ENCODE data around the gene DPY19L3.

Gene DPY19L3

GRCh38 chr19:32448026-32448425, 42.5 kb downstream of the DPY19L3 start:
- H3K4me3 ChIP-seq = no peak overlapping the region
- TF ChIP-seq Cebpa-rat (IDR thresholded peaks at IDR 0.05) = no peak
- no peak overlapping the region for H3K27ac ChIP-seq
- H3K9ac ChIP-seq = no peak overlapping the region
- no peaks in the 10 kb centered on the region for H3K9me3 ChIP-seq (replicated peaks in 1 of 11)
- H3K4me2 ChIP-seq = no peak overlapping the region
- no peaks in the 10 kb centered on the region for H4K20me1 ChIP-seq
- H3K27me3 ChIP-seq = no peaks in the 10 kb centered on the region
- peaks cover 0 to 14% (median 7%) of the 10 kb centered on the region in 10 experiments; a peak in 8 of 20 replicates for H3K4me1 ChIP-seq
- H3K36me3 ChIP-seq = peaks cover 33 to 82% (median 59%) of the 10 kb centered on the region in 11 experiments

GRCh38 chr19:32450217-32450616, 44.6 kb downstream of the DPY19L3 start:
- Histone ChIP-seq H3K36me3 (peaks cover 40 to 82% (median 58%) of the 10 kb centered on the region in 11 experiments), H3K9ac (no peak overlapping the region), H3K4me3 (no peak overlapping the region), H3K27ac (no peak overlapping the region), H3K27me3 (no peaks in the 10 kb centered on the region), H3K4me2 (no peak overlapping the region), H4K20me1 (no peaks in the 10 kb centered on the region), H3K9me3 (replicated peaks in 1 of 11) (no peaks in the 10 kb centered on the region), H3K4me1 (peaks cover 0 to 14% (median 7%) of the 10 kb centered on the region in 10 experiments; a peak in 8 of 20 replicates)
- TF ChIP-seq Cebpa-rat (IDR thresholded peaks at IDR 0.05) = no peak

DNA sequence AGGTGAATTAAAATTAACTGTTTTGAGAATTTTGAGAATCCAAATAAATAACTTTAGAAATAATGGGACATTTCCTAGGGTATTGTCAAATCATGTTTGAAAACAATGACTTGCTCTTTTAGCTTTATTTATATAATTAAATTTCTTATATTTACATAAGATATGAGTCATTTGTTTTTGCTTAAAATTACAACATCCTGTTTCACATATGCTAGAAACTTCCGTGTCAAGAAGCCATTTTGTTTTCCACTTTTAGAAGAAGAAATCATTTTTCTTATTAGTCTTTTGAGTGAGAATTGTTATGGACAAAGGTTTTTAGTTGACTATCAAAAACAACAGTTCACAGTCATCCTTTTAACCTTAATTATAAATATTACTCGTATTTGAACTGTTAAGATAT, 48.2 kb downstream of the DPY19L3 start:
- no peak overlapping the region for H3K4me2 ChIP-seq
- peaks cover 7 to 21% (median 12%) of the 10 kb centered on the region in 10 experiments; a peak in 19 of 20 replicates for H3K4me1 ChIP-seq
- no peaks in the 10 kb centered on the region for H4K20me1 ChIP-seq
- peaks cover 57 to 86% (median 71%) of the 10 kb centered on the region in 11 experiments for H3K36me3 ChIP-seq
- no peak overlapping the region for H3K27ac ChIP-seq
- H3K4me3 ChIP-seq = no peak overlapping the region
- no peaks in the 10 kb centered on the region for H3K27me3 ChIP-seq
- no peak for TF ChIP-seq Cebpa-rat (IDR thresholded peaks at IDR 0.05)
- H3K9ac ChIP-seq = no peak overlapping the region
- no peaks in the 10 kb centered on the region for H3K9me3 ChIP-seq (replicated peaks in 1 of 11)

DNA sequence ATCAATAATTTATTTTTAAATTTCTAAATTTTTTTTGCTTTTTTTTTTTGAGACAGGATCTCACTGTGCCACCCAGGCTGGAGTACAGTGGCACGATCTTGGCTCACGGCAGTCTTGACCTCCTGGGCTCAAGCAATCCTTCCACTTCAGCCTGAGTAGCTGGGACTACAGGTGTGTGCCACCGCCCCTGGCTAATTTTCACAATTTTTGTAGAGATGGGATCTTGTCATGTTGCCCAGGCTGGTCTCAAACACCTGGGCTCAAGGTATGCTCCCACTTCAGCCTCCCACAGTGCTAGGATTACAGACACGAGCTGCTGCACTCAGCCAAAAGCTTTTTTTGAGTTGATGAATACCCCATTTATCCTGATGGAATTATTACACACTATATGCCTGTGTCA, 50.8 kb downstream of the DPY19L3 start:
- H3K27ac ChIP-seq = no peak overlapping the region
- peaks cover 7 to 21% (median 12%) of the 10 kb centered on the region in 10 experiments; a peak in 18 of 20 replicates for H3K4me1 ChIP-seq
- peaks cover 60 to 94% (median 79%) of the 10 kb centered on the region in 11 experiments for H3K36me3 ChIP-seq
- no peak for TF ChIP-seq Cebpa-rat (IDR thresholded peaks at IDR 0.05)
- no peaks in the 10 kb centered on the region for H3K9me3 ChIP-seq (replicated peaks in 1 of 11)
- H3K4me3 ChIP-seq = no peak overlapping the region
- H3K27me3 ChIP-seq = no peaks in the 10 kb centered on the region
- no peaks in the 10 kb centered on the region for H4K20me1 ChIP-seq
- no peak overlapping the region for H3K9ac ChIP-seq
- peak overlapping the region in 6 of 11 experiments; percentile 25 to 61 (median 36); a peak in 6 of 22 replicates for H3K4me2 ChIP-seq

- no peaks in the 10 kb centered on the region for H3K9me3 ChIP-seq (replicated peaks in 1 of 11)
- H4K20me1 ChIP-seq = no peaks in the 10 kb centered on the region
- no peak for TF ChIP-seq Cebpa-rat (IDR thresholded peaks at IDR 0.05)
- H3K4me2 ChIP-seq = peak overlapping the region in 4 of 11 experiments; percentile 27 to 61 (median 44); a peak in 5 of 22 replicates
- H3K9ac ChIP-seq = no peak overlapping the region
- peaks cover 0 to 17% (median 8%) of the 10 kb centered on the region in 10 experiments; a peak in 12 of 20 replicates for H3K4me1 ChIP-seq
- no peaks in the 10 kb centered on the region for H3K27me3 ChIP-seq
- H3K4me3 ChIP-seq = no peak overlapping the region
- H3K27ac ChIP-seq = no peak overlapping the region
- H3K36me3 ChIP-seq = peaks cover 56 to 94% (median 72%) of the 10 kb centered on the region in 11 experiments
Measured at GRCh38 chr19:32457571-32458158, 52.1 kb downstream of the DPY19L3 start.

DNA sequence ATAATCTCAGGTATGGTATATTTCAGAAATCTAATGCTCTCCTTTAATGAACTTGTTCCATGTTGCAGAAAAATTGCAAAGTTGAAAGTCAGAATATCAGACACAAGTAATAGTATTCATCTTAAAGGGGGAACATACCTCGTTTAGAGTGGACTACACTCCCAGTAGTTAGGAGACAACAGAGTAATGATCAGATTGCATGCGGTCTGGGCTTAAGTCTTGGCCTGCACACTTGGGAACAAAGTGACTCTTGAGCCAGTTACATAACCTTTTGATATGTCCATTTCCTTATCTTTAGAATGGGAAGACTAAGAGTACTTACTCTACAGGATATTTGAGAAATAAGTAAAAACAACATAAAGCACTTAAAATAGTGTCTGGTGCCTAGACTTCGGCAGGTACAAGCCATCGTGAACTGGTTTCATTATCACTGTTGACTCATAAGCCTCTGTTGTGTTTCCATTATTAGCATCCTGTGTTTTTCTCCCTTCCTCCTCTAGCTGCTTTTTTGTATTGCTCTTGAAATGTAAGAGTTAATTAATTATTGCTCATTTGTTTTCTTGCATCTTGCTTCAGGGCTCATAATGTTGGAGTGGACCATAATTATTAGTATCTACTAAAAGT, 53.0 kb downstream of the DPY19L3 start:
- Histone ChIP-seq H3K4me3 (no peak overlapping the region), H4K20me1 (no peaks in the 10 kb centered on the region), H3K36me3 (peaks cover 52 to 94% (median 69%) of the 10 kb centered on the region in 11 experiments), H3K9ac (no peak overlapping the region), H3K27me3 (no peaks in the 10 kb centered on the region), H3K4me2 (no peak overlapping the region), H3K4me1 (peaks cover 0 to 17% (median 8%) of the 10 kb centered on the region in 10 experiments; a peak in 12 of 20 replicates), H3K27ac (no peak overlapping the region), H3K9me3 (replicated peaks in 1 of 11) (no peaks in the 10 kb centered on the region)
- no peak for TF ChIP-seq Cebpa-rat (IDR thresholded peaks at IDR 0.05)

- Histone ChIP-seq H3K4me3 (no peak overlapping the region), H3K27ac (no peak overlapping the region)
- TF ChIP-seq Cebpa-rat (IDR thresholded peaks at IDR 0.05) = no peak
Measured at GRCh38 chr19:32459204-32459865, 53.8 kb downstream of the DPY19L3 start.

DNA sequence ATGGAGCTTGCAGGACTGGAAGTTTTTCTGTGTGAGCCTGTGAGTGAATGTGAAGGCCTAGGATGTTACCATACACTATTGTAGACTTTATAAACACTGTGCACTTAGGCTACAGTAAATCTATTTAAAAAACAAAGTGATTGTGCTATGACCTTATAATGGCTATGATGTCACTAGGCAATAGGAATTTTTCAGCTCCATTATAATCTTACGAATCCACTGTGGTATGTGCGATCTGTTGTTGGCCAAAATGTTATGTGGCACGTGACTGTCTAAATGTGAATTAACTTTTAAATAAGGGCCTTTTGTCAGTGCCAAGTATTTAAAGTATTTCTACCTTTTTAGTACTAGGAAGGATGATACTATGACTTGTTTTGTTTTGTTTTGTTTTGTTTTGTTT, 54.9 kb downstream of the DPY19L3 start:
- no peaks in the 10 kb centered on the region for H4K20me1 ChIP-seq
- H3K27ac ChIP-seq = no peak overlapping the region
- no peak overlapping the region for H3K4me3 ChIP-seq
- TF ChIP-seq Cebpa-rat (IDR thresholded peaks at IDR 0.05) = no peak
- peaks cover 42 to 84% (median 57%) of the 10 kb centered on the region in 11 experiments for H3K36me3 ChIP-seq
- H3K9ac ChIP-seq = no peak overlapping the region
- no peak overlapping the region for H3K4me2 ChIP-seq
- H3K4me1 ChIP-seq = peaks cover 0 to 17% (median 8%) of the 10 kb centered on the region in 10 experiments; a peak in 12 of 20 replicates
- no peaks in the 10 kb centered on the region for H3K9me3 ChIP-seq (replicated peaks in 1 of 11)
- no peaks in the 10 kb centered on the region for H3K27me3 ChIP-seq

More at GRCh38 chr19:32459204-32459865, 53.8 kb downstream of the DPY19L3 start:
- Histone ChIP-seq H3K36me3 (peaks cover 48 to 90% (median 64%) of the 10 kb centered on the region in 11 experiments), H3K9me3 (replicated peaks in 1 of 11) (no peaks in the 10 kb centered on the region), H3K4me2 (no peak overlapping the region), H3K27me3 (no peaks in the 10 kb centered on the region), H3K4me1 (peaks cover 0 to 17% (median 8%) of the 10 kb centered on the region in 10 experiments; a peak in 12 of 20 replicates), H3K9ac (no peak overlapping the region), H4K20me1 (no peaks in the 10 kb centered on the region)

GRCh38 chr19:32464279-32464678, 58.7 kb downstream of the DPY19L3 start:
- Histone ChIP-seq H3K4me1 (no peaks in the 10 kb centered on the region), H3K27ac (no peak overlapping the region), H3K27me3 (no peaks in the 10 kb centered on the region), H3K9ac (no peak overlapping the region), H4K20me1 (no peaks in the 10 kb centered on the region), H3K9me3 (replicated peaks in 1 of 11) (no peaks in the 10 kb centered on the region), H3K4me3 (no peak overlapping the region), H3K36me3 (peaks cover 18 to 81% (median 42%) of the 10 kb centered on the region in 11 experiments), H3K4me2 (no peak overlapping the region)
- TF ChIP-seq Cebpa-rat (IDR thresholded peaks at IDR 0.05) = no peak
